H9 (cell line): Measurements from ENCODE around the gene URI1. TPM values are rescaled to one million over a fixed set of nuclear protein-coding genes. Genes with fewer than 3 reads are reported as not detected.
A peak's percentile ranks its signal among the peaks of the same experiment; 100 is the strongest.
"Not testable (repeated sequence)": the region's sequence is repeated elsewhere in the genome, so short reads cannot be mapped to it uniquely, and the experiment has no call there.

Experiments
- DNase-seq: peaks from one replicate; pipeline ENCODE4 v3.0.0-alpha.2; 2017
- H2AFZ ChIP-seq: one replicate; pipeline ENCODE4 v1.6.1; 2013; ENCODE audit warnings: mild to moderate bottlenecking, low read length, control low read depth, moderate library complexity
- H2AK5ac ChIP-seq: 2 replicates; pipeline ENCODE4 v1.6.1; 2013; ENCODE audit warnings: low read length, control low read depth, mixed read lengths; ENCODE audit not compliant: insufficient read length
- H2BK120ac ChIP-seq: one replicate; pipeline ENCODE4 v1.6.1; 2013; ENCODE audit warnings: low read depth, mild to moderate bottlenecking, low read length, control low read depth, inconsistent platforms; ENCODE audit not compliant: poor library complexity, severe bottlenecking
- H2BK12ac ChIP-seq: 2 replicates; pipeline ENCODE4 v1.6.1; 2013; ENCODE audit warnings: low read length, control low read depth, mixed read lengths, low read depth; ENCODE audit not compliant: insufficient read length
- H2BK15ac ChIP-seq: 2 replicates; pipeline ENCODE4 v1.6.1; 2013; ENCODE audit warnings: low read depth, low read length, control low read depth
- H2BK20ac ChIP-seq: one replicate; pipeline ENCODE4 v1.6.1; 2013; ENCODE audit warnings: low read depth, mild to moderate bottlenecking, low read length, control low read depth, inconsistent platforms; ENCODE audit not compliant: poor library complexity, severe bottlenecking
- H2BK5ac ChIP-seq: 2 replicates; pipeline ENCODE4 v1.6.1; 2013; ENCODE audit warnings: low read length, control low read depth, mixed read lengths; ENCODE audit not compliant: insufficient read length
- H3K14ac ChIP-seq: 2 replicates; pipeline ENCODE4 v1.6.1; 2013; ENCODE audit warnings: low read length, control low read depth; ENCODE audit not compliant: insufficient read depth
- H3K18ac ChIP-seq: 2 replicates; pipeline ENCODE4 v1.6.1; 2013; ENCODE audit warnings: low read depth, mild to moderate bottlenecking, mixed read lengths, low read length, control low read depth; ENCODE audit not compliant: insufficient read length
- H3K23ac ChIP-seq: 2 replicates; pipeline ENCODE4 v1.6.1; 2013; ENCODE audit warnings: low read length, control low read depth, mixed read lengths, low read depth; ENCODE audit not compliant: insufficient read length
- H3K23me2 ChIP-seq: 2 replicates; pipeline ENCODE4 v1.6.1; 2013; ENCODE audit warnings: low read depth, mild to moderate bottlenecking, mixed read lengths, low read length, control low read depth; ENCODE audit not compliant: insufficient read length, poor library complexity, severe bottlenecking
- H3K27ac ChIP-seq: 2 replicates; pipeline ENCODE4 v1.5.1; 2013; ENCODE audit warnings: low read length, control low read depth, mixed read lengths, low read depth; ENCODE audit not compliant: insufficient read length
- H3K27me3 ChIP-seq: 2 replicates; pipeline ENCODE4 v1.6.1; 2013; ENCODE audit warnings: low read length, control low read depth, inconsistent platforms; ENCODE audit not compliant: insufficient read depth
- H3K4ac ChIP-seq: 2 replicates; pipeline ENCODE4 v1.6.1; 2013; ENCODE audit warnings: low read depth, mild to moderate bottlenecking, control low read depth, inconsistent platforms, low read length, moderate library complexity
- H3K4me1 ChIP-seq: 2 replicates; pipeline ENCODE4 v1.6.1; 2013; ENCODE audit warnings: low read length, control low read depth, inconsistent platforms; ENCODE audit not compliant: insufficient read depth
- H3K4me2 ChIP-seq: 2 replicates; pipeline ENCODE4 v1.6.1; 2013; ENCODE audit warnings: low read length, control low read depth, mixed read lengths; ENCODE audit not compliant: insufficient read length, insufficient read depth
- H3K56ac ChIP-seq: 2 replicates; pipeline ENCODE4 v1.6.1; 2013; ENCODE audit warnings: low read depth, mild to moderate bottlenecking, mixed read lengths, low read length, control low read depth; ENCODE audit not compliant: insufficient read length
- H3K79me1 ChIP-seq: 2 replicates; pipeline ENCODE4 v1.6.1; 2013; ENCODE audit warnings: low read depth, mild to moderate bottlenecking, moderate library complexity, low read length, control low read depth, inconsistent platforms; ENCODE audit not compliant: insufficient read depth, poor library complexity, severe bottlenecking
- H3K79me2 ChIP-seq: 2 replicates; pipeline ENCODE4 v1.6.1; 2013; ENCODE audit warnings: low read length, control low read depth, inconsistent platforms; ENCODE audit not compliant: insufficient read depth
- H3K9ac ChIP-seq: 2 replicates; pipeline ENCODE4 v1.6.1; 2013; ENCODE audit warnings: low read length, control low read depth, mixed read lengths; ENCODE audit not compliant: insufficient read length; ENCODE audit errors: extremely low read depth
- H3K9me3 ChIP-seq: one replicate; pipeline ENCODE4 v1.6.1; 2013; ENCODE audit warnings: low read depth, low read length, inconsistent platforms; ENCODE audit not compliant: control insufficient read depth
- H3T11ph ChIP-seq: one replicate; pipeline ENCODE4 v1.6.1; 2013; ENCODE audit warnings: mild to moderate bottlenecking, low read length, control low read depth, inconsistent platforms
- H4K20me1 ChIP-seq: one replicate; pipeline ENCODE4 v1.6.1; 2013; ENCODE audit not compliant: control insufficient read depth, insufficient read length, insufficient read depth
- H4K5ac ChIP-seq: 2 replicates; pipeline ENCODE4 v1.6.1; 2013; ENCODE audit warnings: low read depth, mild to moderate bottlenecking, mixed read lengths, low read length, control low read depth; ENCODE audit not compliant: insufficient read length
- H4K8ac ChIP-seq: replicated peaks from 2 replicates; pipeline ENCODE4 v1.6.1; 2013; ENCODE audit warnings: low read length, control low read depth, mixed read lengths, low read depth; ENCODE audit not compliant: insufficient read length
- H4K91ac ChIP-seq: 2 replicates; pipeline ENCODE4 v1.6.1; 2013; ENCODE audit warnings: low read depth, mild to moderate bottlenecking, moderate library complexity, mixed read lengths, low read length, control low read depth; ENCODE audit not compliant: insufficient read length
- H3K27ac Mint-ChIP-seq, 3 experiments: 2 replicates in 2 of 3; 3 replicates in 1 of 3; pipeline ENCODE4 v1.8.0; 2020 to 2021; ENCODE audit warnings: mixed read lengths in 3 of 3, mild to moderate bottlenecking in 1 of 3, moderate library complexity in 1 of 3
- H3K27me3 Mint-ChIP-seq: 2 replicates; pipeline ENCODE4 v1.8.0; 2021; ENCODE audit warnings: low read depth, mild to moderate bottlenecking, moderate library complexity, mixed read lengths
- H3K36me3 Mint-ChIP-seq, 3 experiments: 2 replicates in 2 of 3; 3 replicates in 1 of 3; pipeline ENCODE4 v1.8.0; 2020 to 2021; ENCODE audit warnings: low read depth in 3 of 3, mixed read lengths in 3 of 3; ENCODE audit not compliant: insufficient read depth in 1 of 3
- H3K4me1 Mint-ChIP-seq, 2 experiments: 2 replicates each; pipeline ENCODE4 v1.8.0; 2020; ENCODE audit warnings: mixed read lengths in 2 of 2
- H3K4me3 Mint-ChIP-seq, 2 experiments: 2 replicates in 1 of 2; 3 replicates in 1 of 2; pipeline ENCODE4 v1.8.0; 2020 to 2021; ENCODE audit warnings: mild to moderate bottlenecking in 2 of 2, mixed read lengths in 2 of 2, moderate library complexity in 1 of 2
- H3K9me3 Mint-ChIP-seq, 2 experiments: 2 replicates in 1 of 2; 3 replicates in 1 of 2; pipeline ENCODE4 v1.8.0; 2020; ENCODE audit warnings: mild to moderate bottlenecking in 2 of 2, mixed read lengths in 2 of 2, moderate library complexity in 1 of 2
- total RNA-seq: library from RNA; stranded (reverse); gene quantifications from 2 replicates; pipeline ENCODE4 v1.2.1, GENCODE V29; 2021

The URI1 gene
- total RNA-seq, 1 experiment from 2014 or later: 54.3 TPM

DNA sequence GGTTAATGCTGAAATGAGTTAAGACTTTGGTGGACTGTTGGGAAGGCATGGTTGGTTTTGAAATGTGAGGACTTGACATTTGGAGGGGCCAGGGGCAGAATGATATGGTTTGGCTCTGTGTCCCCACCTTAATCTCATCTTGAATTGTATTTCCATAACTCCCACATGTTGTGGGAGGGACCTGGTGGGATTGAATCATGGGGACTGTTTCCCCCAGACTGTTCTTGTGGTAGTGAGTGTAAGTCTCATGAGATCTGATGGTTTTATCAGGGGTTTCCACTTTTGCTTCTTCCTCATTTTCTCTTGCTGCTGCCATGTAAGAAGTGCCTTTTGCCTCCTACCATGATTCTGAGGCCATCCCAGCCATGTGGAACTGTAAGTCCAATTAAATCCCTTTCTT lies 101.0 kb downstream of the URI1 start:
- not testable (repeated sequence) for H3K27ac ChIP-seq, H3K4ac ChIP-seq, H3K27me3 Mint-ChIP-seq, H2BK15ac ChIP-seq, H4K5ac ChIP-seq, H3K4me2 ChIP-seq, H3K18ac ChIP-seq, H3K4me1 ChIP-seq, H3K23ac ChIP-seq, H3K27me3 ChIP-seq, H2BK12ac ChIP-seq, H4K91ac ChIP-seq, H3T11ph ChIP-seq, H3K4me3 Mint-ChIP-seq, H2BK120ac ChIP-seq, H3K56ac ChIP-seq, DNase-seq, H2BK5ac ChIP-seq, H3K79me1 ChIP-seq, H3K79me2 ChIP-seq, H3K14ac ChIP-seq, H3K9ac ChIP-seq, H3K23me2 ChIP-seq, H2AK5ac ChIP-seq, H4K8ac ChIP-seq, H3K9me3 ChIP-seq, H2BK20ac ChIP-seq, H4K20me1 ChIP-seq, H2AFZ ChIP-seq
- peaks cover 26 to 40% (median 27%) of the 10 kb centered on the region in 3 experiments for H3K36me3 Mint-ChIP-seq
- H3K4me1 Mint-ChIP-seq: peaks cover 17 to 20% of the 10 kb centered on the region in 2 experiments
- H3K9me3 Mint-ChIP-seq: peaks cover 23 to 24% of the 10 kb centered on the region in 2 experiments
- H3K27ac Mint-ChIP-seq: peak overlapping the region in 1 of 3 experiments; percentile 46; a peak in 1 of 7 replicates
